CD14-positive monocyte (primary cell): Measurements from ENCODE around the gene VKORC1L1. TPM values are rescaled to one million over a fixed set of nuclear protein-coding genes. Genes with fewer than 3 reads are reported as not detected.

ENCODE experiments used
- DNase-seq, 3 donors: peaks; one replicate each; pipeline ENCODE4 v3.0.0-alpha.2; 2011 to 2022
- H2AFZ ChIP-seq: 2 replicates; pipeline ENCODE4 v1.6.0; 2012; ENCODE audit warnings: mild to moderate bottlenecking, low read depth, low read length, inconsistent platforms; ENCODE audit not compliant: insufficient read depth, poor library complexity, severe bottlenecking
- H3K27ac ChIP-seq, 2 donors: 1 replicate in 1 of 2; 2 replicates in 1 of 2; pipeline ENCODE4 v1.5.1; 2012 to 2013; ENCODE audit warnings: low read length in 2 of 2, control low read depth in 1 of 2, inconsistent platforms in 1 of 2, low read depth in 1 of 2, mild to moderate bottlenecking in 1 of 2
- H3K27me3 ChIP-seq, 2 donors: one replicate each; pipeline versions ENCODE4 v1.6.0 to v1.6.1; 2011 to 2013; ENCODE audit warnings: low read length in 2 of 2; ENCODE audit not compliant: control insufficient read depth in 2 of 2, insufficient read depth in 2 of 2
- H3K36me3 ChIP-seq, 2 donors: replicated peaks in 1 of 2; 1 replicate in 1 of 2; 2 replicates in 1 of 2; pipeline versions ENCODE4 v1.5.1 to v1.6.1; 2012 to 2013; ENCODE audit warnings: low read length in 2 of 2, control low read depth in 1 of 2, inconsistent platforms in 1 of 2, mild to moderate bottlenecking in 1 of 2; ENCODE audit not compliant: insufficient read depth in 2 of 2, control insufficient read depth in 1 of 2
- H3K4me1 ChIP-seq, 2 donors: 1 replicate in 1 of 2; 2 replicates in 1 of 2; pipeline versions ENCODE4 v1.5.1 to v1.6.1; 2012 to 2013; ENCODE audit warnings: low read length in 2 of 2, control low read depth in 1 of 2, inconsistent platforms in 1 of 2, mild to moderate bottlenecking in 1 of 2, moderate library complexity in 1 of 2; ENCODE audit not compliant: insufficient read depth in 2 of 2, control insufficient read depth in 1 of 2
- H3K4me2 ChIP-seq: replicated peaks from 2 replicates; pipeline ENCODE3; 2012; ENCODE audit warnings: low read length, moderate library complexity, mild to moderate bottlenecking; ENCODE audit not compliant: poor library complexity, severe bottlenecking; ENCODE audit errors: extremely low read depth
- H3K4me3 ChIP-seq, 3 experiments: fragments of 200-600 bp in 1 of 3; sonication (generic) in 1 of 3; replicated peaks in 1 of 3; 1 replicate in 2 of 3; 2 replicates in 1 of 3; pipeline ENCODE4 v1.5.1; 2011 to 2013; ENCODE audit warnings: low read length in 3 of 3, mild to moderate bottlenecking in 3 of 3, control low read depth in 2 of 3, low read depth in 2 of 3, inconsistent platforms in 1 of 3, moderate library complexity in 1 of 3
- H3K79me2 ChIP-seq: 2 replicates; pipeline ENCODE4 v1.6.0; 2012; ENCODE audit warnings: mild to moderate bottlenecking, control low read depth, inconsistent platforms, low read length, moderate library complexity; ENCODE audit not compliant: insufficient read depth
- H3K9ac ChIP-seq: 2 replicates; pipeline ENCODE4 v1.6.0; 2017; ENCODE audit warnings: low read length, mild to moderate bottlenecking; ENCODE audit not compliant: insufficient read depth, poor library complexity, severe bottlenecking
- H3K9me3 ChIP-seq, 2 donors: replicated peaks in 1 of 2; 1 replicate in 1 of 2; 2 replicates in 1 of 2; pipeline versions ENCODE4 v1.5.1 to v1.6.1; 2012 to 2013; ENCODE audit warnings: low read length in 2 of 2, control low read depth in 1 of 2; ENCODE audit not compliant: control insufficient read depth in 1 of 2, insufficient read depth in 1 of 2
- H4K20me1 ChIP-seq: 2 replicates; pipeline ENCODE4 v1.6.0; 2012; ENCODE audit warnings: mild to moderate bottlenecking, low read length, control low read depth, moderate library complexity; ENCODE audit not compliant: insufficient read depth
- H3K27ac Mint-ChIP-seq, 7 donors: one replicate each; pipeline ENCODE4 v1.8.0; 2020; ENCODE audit warnings: mild to moderate bottlenecking in 7 of 7, mixed read lengths in 7 of 7, moderate library complexity in 6 of 7, inconsistent platforms in 2 of 7
- H3K27me3 Mint-ChIP-seq, 3 donors: one replicate each; pipeline ENCODE4 v1.8.0; 2021 to 2022; ENCODE audit warnings: low read depth in 3 of 3, mild to moderate bottlenecking in 3 of 3, mixed read lengths in 3 of 3, moderate library complexity in 3 of 3, inconsistent platforms in 1 of 3
- H3K36me3 Mint-ChIP-seq, 2 donors: one replicate each; pipeline ENCODE4 v1.8.0; 2020; ENCODE audit warnings: mixed read lengths in 2 of 2, inconsistent platforms in 1 of 2, mild to moderate bottlenecking in 1 of 2
- H3K4me1 Mint-ChIP-seq: one replicate; pipeline ENCODE4 v1.8.0; 2020; ENCODE audit warnings: mild to moderate bottlenecking, mixed read lengths
- H3K4me3 Mint-ChIP-seq, 2 donors: one replicate each; pipeline ENCODE4 v1.8.0; 2020; ENCODE audit warnings: mild to moderate bottlenecking in 2 of 2, mixed read lengths in 2 of 2, moderate library complexity in 1 of 2
- H3K9me3 Mint-ChIP-seq, 7 donors: one replicate each; pipeline ENCODE4 v1.8.0; 2020 to 2022; ENCODE audit warnings: mixed read lengths in 7 of 7, mild to moderate bottlenecking in 6 of 7, moderate library complexity in 6 of 7, inconsistent platforms in 2 of 7
- CTCF ChIP-seq: fragments of 200-600 bp; IDR thresholded peaks from one replicate; pipeline ENCODE4 v1.8.0; 2022; ENCODE audit warnings: antibody characterized with exemption, mild to moderate bottlenecking
- WGBS: methylation state at CpG from one replicate; pipeline ENCODE4 v1.1.5; 2013; ENCODE audit warnings: missing lambda C conversion rate; ENCODE audit not compliant: insufficient coverage; 5-methylcytosine and 5-hydroxymethylcytosine counted together
- intact Hi-C, 2 donors: fragments of 100-400 bp; cut with micrococcal nuclease; formaldehyde crosslinking; loops; one replicate each; pipeline versions ENCODE4 v1.15.0 to v1.15.1; 2023
- polyA plus RNA-seq, 3 donors: library from polyadenylated mRNA; depleted of rRNA in 1 of 3; unstranded in 2 of 3; stranded (reverse) in 1 of 3; fragments of 300-500 nt in 2 of 3; fragments of >200 nt in 1 of 3; fragmentation: Illumina TruSeq in 2 of 3; gene quantifications; 1 replicate in 2 of 3; 2 replicates in 1 of 3; pipeline ENCODE4 v1.2.3, GENCODE V29; 2012 to 2021

Gene VKORC1L1
- polyA plus RNA-seq, 3 donors = 1.9 to 3.2 (median 2.7) TPM

- no peak for DNase-seq
- no peak overlapping the region for H3K4me3 Mint-ChIP-seq
- Histone ChIP-seq H3K27ac (no peak overlapping the region), H3K4me2 (no peak overlapping the region), H3K4me3 (no peak overlapping the region), H3K36me3 (no peaks in the 10 kb centered on the region), H3K9me3 (no peaks in the 10 kb centered on the region), H3K79me2 (peaks cover 5% of the 10 kb centered on the region), H2AFZ (no peak overlapping the region), H3K9ac (no peak overlapping the region), H3K4me1 (no peaks in the 10 kb centered on the region), H4K20me1 (no peaks in the 10 kb centered on the region), H3K27me3 (no peaks in the 10 kb centered on the region)
- H3K36me3 Mint-ChIP-seq = peaks cover 0 to 2% of the 10 kb centered on the region in 2 donors
- intact Hi-C loops = no loop called here
- H3K4me1 Mint-ChIP-seq = no peaks in the 10 kb centered on the region
- no peak for TF ChIP-seq CTCF
- H3K27me3 Mint-ChIP-seq = no peaks in the 10 kb centered on the region
- H3K27ac Mint-ChIP-seq = peak overlapping the region in 1 of 7 donors; percentile 52
- no peaks in the 10 kb centered on the region for H3K9me3 Mint-ChIP-seq
- WGBS = 90% methylated on average over 2 of the region's 6 CpGs
These were observed 54.9 kb downstream of the VKORC1L1 start for GRCh38 chr7:65927489-65928448.

GRCh38 chr7:65931685-65932084, 58.8 kb downstream of the VKORC1L1 start:
- no CpG with 5 or more reads among the region's 4 CpGs for WGBS
- no peak for TF ChIP-seq CTCF
- H3K4me1 ChIP-seq = no peaks in the 10 kb centered on the region
- intact Hi-C loops = no loop called here
- no peaks in the 10 kb centered on the region for H3K36me3 ChIP-seq
- H2AFZ ChIP-seq = no peak overlapping the region
- peaks cover 0 to 2% (median 0%) of the 10 kb centered on the region in 7 donors for H3K9me3 Mint-ChIP-seq
- no peak overlapping the region for H3K9ac ChIP-seq
- no peaks in the 10 kb centered on the region for H3K9me3 ChIP-seq
- H3K27ac Mint-ChIP-seq = peak overlapping the region in 3 of 7 donors; percentile 25 to 77 (median 73)
- no peak overlapping the region for H3K4me2 ChIP-seq
- H3K27me3 ChIP-seq = no peaks in the 10 kb centered on the region
- H3K4me3 ChIP-seq = no peak overlapping the region
- H3K27me3 Mint-ChIP-seq = no peaks in the 10 kb centered on the region
- no peak for DNase-seq
- peak overlapping the region in 1 of 2 donors; percentile 40 for H3K4me3 Mint-ChIP-seq
- H4K20me1 ChIP-seq = no peaks in the 10 kb centered on the region
- no peak overlapping the region for H3K27ac ChIP-seq
- H3K36me3 Mint-ChIP-seq = peaks cover 0 to 2% of the 10 kb centered on the region in 2 donors
- peaks cover 2% of the 10 kb centered on the region for H3K4me1 Mint-ChIP-seq
- peaks cover 12% of the 10 kb centered on the region for H3K79me2 ChIP-seq
